WTC11 (cell line): ENCODE results near the gene MSANTD1. TPM values are rescaled to one million over a fixed set of nuclear protein-coding genes. Genes with fewer than 3 reads are reported as not detected.

Experiments used
- ATAC-seq: fragments of 200-7000 bp; cut with Tn5 transposase; 2 replicates; pipeline ENCODE4 v1.10.0; 2021; ENCODE audit warnings: mild to moderate bottlenecking, moderate library complexity
- CTCF ChIA-PET: fragments of 300-600 bp; sonication (Branson Sonifier 250); formaldehyde crosslinking; loops from one replicate; lab custom pipeline; 2021; ENCODE audit warnings: antibody characterized with exemption; lab: Charles Lee
- POLR2A ChIA-PET: fragments of 350-600 bp; sonication (Branson Sonifier 250); formaldehyde crosslinking; loops from one replicate; lab custom pipeline; 2021; ENCODE audit warnings: antibody characterized with exemption; lab: Charles Lee
- DNase-seq: peaks from one replicate; pipeline ENCODE4 v3.0.0; 2021; ENCODE audit warnings: low spot score
- H3K27ac Mint-ChIP-seq: 2 replicates; pipeline ENCODE4 v1.8.0; 2021; ENCODE audit warnings: mixed read lengths
- H3K27me3 Mint-ChIP-seq: 2 replicates; pipeline ENCODE4 v1.8.0; 2021; ENCODE audit warnings: low read depth, mild to moderate bottlenecking, moderate library complexity, mixed read lengths
- H3K36me3 Mint-ChIP-seq: 2 replicates; pipeline ENCODE4 v1.8.0; 2021; ENCODE audit warnings: mixed read lengths
- H3K4me1 Mint-ChIP-seq: 2 replicates; pipeline ENCODE4 v1.8.0; 2022; ENCODE audit warnings: mixed read lengths
- H3K4me3 Mint-ChIP-seq: 2 replicates; pipeline ENCODE4 v1.8.0; 2021; ENCODE audit warnings: mild to moderate bottlenecking, moderate library complexity, mixed read lengths
- H3K9me3 Mint-ChIP-seq: 2 replicates; pipeline ENCODE4 v1.8.0; 2021; ENCODE audit warnings: mixed read lengths
- ETV6 ChIP-seq: sonication (generic); formaldehyde crosslinking; IDR thresholded peaks from 2 replicates; pipeline ENCODE4 v1.8.1; 2022; ENCODE audit warnings: mild to moderate bottlenecking, missing genetic modification reagents
- JUN ChIP-seq: sonication (generic); formaldehyde crosslinking; IDR thresholded peaks from 2 replicates; pipeline ENCODE4 v1.8.0; 2023; ENCODE audit warnings: mild to moderate bottlenecking, missing genetic modification reagents
- OVOL2 ChIP-seq: fragments of 250-450 bp; sonication (Bioruptor Pico); IDR thresholded peaks from 2 replicates; pipeline ENCODE4 v1.9.0; 2021; ENCODE audit warnings: mild to moderate bottlenecking, borderline replicate concordance
- PRRX2 ChIP-seq: fragments of 250-450 bp; sonication (Bioruptor Pico); IDR thresholded peaks from 2 replicates; pipeline ENCODE4 v1.8.0; 2021; ENCODE audit warnings: mild to moderate bottlenecking
- TEAD4 ChIP-seq: sonication (generic); formaldehyde crosslinking; IDR thresholded peaks from 2 replicates; pipeline ENCODE4 v1.8.0; 2022; ENCODE audit warnings: mild to moderate bottlenecking, missing genetic modification reagents
- total RNA-seq: library from RNA; stranded (reverse); gene quantifications from 3 replicates; pipeline ENCODE4 v1.2.3, GENCODE V29; 2021
- TF ChIP-seq, protein P1 (sequence below): sonication (generic); formaldehyde crosslinking; IDR thresholded peaks from 2 replicates; pipeline ENCODE4 v1.8.1; 2022; ENCODE audit warnings: mild to moderate bottlenecking, moderate library complexity, missing genetic modification reagents
- TF ChIP-seq, protein P2 (sequence below): sonication (generic); formaldehyde crosslinking; IDR thresholded peaks from 2 replicates; pipeline ENCODE4 v1.8.1; 2023; ENCODE audit warnings: mild to moderate bottlenecking, moderate library complexity, missing genetic modification reagents
- TF ChIP-seq, protein P3 (sequence below): fragments of 250-450 bp; sonication (Bioruptor Pico); IDR thresholded peaks from 2 replicates; pipeline ENCODE4 v1.9.0; 2021; ENCODE audit warnings: mild to moderate bottlenecking, borderline replicate concordance
- TF ChIP-seq, protein P4 (sequence below): sonication (generic); formaldehyde crosslinking; IDR thresholded peaks from 2 replicates; pipeline ENCODE4 v1.8.0; 2023; ENCODE audit warnings: missing genetic modification reagents
- TF ChIP-seq, protein P5 (sequence below): sonication (generic); formaldehyde crosslinking; IDR thresholded peaks from 2 replicates; pipeline ENCODE4 v1.8.1; 2023; ENCODE audit warnings: mild to moderate bottlenecking, missing genetic modification reagents
- TF ChIP-seq, protein P6 (sequence below): sonication (generic); formaldehyde crosslinking; IDR thresholded peaks from 2 replicates; pipeline ENCODE4 v1.8.0; 2022; ENCODE audit warnings: missing genetic modification reagents
- TF ChIP-seq, protein P7 (sequence below): fragments of 250-450 bp; sonication (Bioruptor Pico); IDR thresholded peaks from 2 replicates; pipeline ENCODE4 v2.1.2; 2022; ENCODE audit warnings: mild to moderate bottlenecking, moderate library complexity

The MSANTD1 gene
- total RNA-seq, 1 experiment from 2014 or later: 0.98 TPM

DNA sequence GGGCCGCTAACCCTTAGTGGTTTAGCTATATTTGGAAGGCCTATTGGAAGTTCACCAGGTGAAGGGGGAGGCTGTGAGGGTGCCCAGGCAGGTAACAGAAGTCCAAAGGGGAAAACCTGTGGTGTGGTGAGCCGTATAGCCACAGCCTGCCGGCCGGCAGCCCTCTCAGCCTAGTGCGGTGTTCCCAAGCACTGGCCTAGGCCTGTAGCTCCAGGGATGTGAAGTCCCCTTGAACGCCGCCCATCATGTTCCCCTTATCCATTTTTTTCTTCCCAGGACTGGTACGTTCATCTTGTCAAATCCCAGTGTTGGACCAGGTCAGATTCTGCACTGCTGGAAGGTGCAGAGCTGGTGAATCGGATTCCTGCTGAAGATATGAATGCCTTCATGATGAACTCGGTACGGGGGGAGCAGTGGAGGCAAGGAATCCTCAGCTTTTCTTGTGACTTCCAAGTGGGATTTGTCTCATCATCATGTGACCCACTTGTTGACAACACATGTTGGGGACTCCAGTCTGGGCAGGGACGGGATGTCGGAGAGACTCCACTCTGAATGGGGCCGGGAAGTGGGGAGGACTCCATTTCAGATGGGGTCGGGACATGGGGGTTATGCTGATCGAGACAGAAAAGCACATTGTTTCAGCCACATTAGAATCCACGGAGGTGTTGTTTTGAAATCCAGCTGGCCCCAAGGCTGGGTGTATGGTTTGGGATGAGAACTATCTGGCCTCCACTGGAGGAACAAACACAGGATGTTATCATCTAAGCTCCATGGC lies 39.2 kb upstream of the MSANTD1 start (continued):
- TF ChIP-seq, protein P1, sequence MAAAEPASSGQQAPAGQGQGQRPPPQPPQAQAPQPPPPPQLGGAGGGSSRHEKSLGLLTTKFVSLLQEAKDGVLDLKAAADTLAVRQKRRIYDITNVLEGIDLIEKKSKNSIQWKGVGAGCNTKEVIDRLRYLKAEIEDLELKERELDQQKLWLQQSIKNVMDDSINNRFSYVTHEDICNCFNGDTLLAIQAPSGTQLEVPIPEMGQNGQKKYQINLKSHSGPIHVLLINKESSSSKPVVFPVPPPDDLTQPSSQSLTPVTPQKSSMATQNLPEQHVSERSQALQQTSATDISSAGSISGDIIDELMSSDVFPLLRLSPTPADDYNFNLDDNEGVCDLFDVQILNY (CRISPR knock-in tag): no peak
- TF ChIP-seq OVOL2 (no peak), TEAD4 (CRISPR knock-in tag) (no peak)
- TF ChIP-seq, protein P2, sequence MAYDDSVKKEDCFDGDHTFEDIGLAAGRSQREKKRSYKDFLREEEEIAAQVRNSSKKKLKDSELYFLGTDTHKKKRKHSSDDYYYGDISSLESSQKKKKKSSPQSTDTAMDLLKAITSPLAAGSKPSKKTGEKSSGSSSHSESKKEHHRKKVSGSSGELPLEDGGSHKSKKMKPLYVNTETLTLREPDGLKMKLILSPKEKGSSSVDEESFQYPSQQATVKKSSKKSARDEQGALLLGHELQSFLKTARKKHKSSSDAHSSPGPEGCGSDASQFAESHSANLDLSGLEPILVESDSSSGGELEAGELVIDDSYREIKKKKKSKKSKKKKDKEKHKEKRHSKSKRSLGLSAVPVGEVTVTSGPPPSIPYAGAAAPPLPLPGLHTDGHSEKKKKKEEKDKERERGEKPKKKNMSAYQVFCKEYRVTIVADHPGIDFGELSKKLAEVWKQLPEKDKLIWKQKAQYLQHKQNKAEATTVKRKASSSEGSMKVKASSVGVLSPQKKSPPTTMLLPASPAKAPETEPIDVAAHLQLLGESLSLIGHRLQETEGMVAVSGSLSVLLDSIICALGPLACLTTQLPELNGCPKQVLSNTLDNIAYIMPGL (CRISPR knock-in tag): no peak
- TF ChIP-seq, protein P3, sequence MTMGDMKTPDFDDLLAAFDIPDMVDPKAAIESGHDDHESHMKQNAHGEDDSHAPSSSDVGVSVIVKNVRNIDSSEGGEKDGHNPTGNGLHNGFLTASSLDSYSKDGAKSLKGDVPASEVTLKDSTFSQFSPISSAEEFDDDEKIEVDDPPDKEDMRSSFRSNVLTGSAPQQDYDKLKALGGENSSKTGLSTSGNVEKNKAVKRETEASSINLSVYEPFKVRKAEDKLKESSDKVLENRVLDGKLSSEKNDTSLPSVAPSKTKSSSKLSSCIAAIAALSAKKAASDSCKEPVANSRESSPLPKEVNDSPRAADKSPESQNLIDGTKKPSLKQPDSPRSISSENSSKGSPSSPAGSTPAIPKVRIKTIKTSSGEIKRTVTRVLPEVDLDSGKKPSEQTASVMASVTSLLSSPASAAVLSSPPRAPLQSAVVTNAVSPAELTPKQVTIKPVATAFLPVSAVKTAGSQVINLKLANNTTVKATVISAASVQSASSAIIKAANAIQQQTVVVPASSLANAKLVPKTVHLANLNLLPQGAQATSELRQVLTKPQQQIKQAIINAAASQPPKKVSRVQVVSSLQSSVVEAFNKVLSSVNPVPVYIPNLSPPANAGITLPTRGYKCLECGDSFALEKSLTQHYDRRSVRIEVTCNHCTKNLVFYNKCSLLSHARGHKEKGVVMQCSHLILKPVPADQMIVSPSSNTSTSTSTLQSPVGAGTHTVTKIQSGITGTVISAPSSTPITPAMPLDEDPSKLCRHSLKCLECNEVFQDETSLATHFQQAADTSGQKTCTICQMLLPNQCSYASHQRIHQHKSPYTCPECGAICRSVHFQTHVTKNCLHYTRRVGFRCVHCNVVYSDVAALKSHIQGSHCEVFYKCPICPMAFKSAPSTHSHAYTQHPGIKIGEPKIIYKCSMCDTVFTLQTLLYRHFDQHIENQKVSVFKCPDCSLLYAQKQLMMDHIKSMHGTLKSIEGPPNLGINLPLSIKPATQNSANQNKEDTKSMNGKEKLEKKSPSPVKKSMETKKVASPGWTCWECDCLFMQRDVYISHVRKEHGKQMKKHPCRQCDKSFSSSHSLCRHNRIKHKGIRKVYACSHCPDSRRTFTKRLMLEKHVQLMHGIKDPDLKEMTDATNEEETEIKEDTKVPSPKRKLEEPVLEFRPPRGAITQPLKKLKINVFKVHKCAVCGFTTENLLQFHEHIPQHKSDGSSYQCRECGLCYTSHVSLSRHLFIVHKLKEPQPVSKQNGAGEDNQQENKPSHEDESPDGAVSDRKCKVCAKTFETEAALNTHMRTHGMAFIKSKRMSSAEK (CRISPR knock-in tag): no peak
- TF ChIP-seq, all 79 proteins: peak for 0

DNA sequence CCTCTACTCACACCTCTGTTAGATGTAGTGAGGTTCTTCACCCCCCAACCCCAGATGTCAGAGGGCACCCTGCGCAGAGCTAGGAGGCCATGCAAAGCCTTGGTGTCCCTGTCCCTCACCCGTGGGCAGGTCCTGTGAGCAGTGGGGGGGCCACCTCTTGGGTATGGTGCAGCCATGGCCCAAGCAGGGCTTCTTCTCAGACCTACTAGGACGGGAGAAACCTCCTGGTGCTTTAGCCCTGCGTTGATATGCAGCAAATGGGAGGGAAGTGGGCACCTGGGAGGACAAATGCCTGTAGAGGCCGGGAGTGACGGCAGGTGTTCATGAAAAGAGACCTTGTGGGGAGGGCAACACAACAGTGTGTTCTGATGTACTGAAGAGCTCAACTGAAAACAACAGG lies 38.5 kb upstream of the MSANTD1 start:
- H3K27ac Mint-ChIP-seq: no peak overlapping the region
- TF ChIP-seq, protein P3 (CRISPR knock-in tag): no peak
- TF ChIP-seq PRRX2 (no peak), JUN (CRISPR knock-in tag) (no peak), ETV6 (CRISPR knock-in tag) (no peak)
- TF ChIP-seq, protein P4, sequence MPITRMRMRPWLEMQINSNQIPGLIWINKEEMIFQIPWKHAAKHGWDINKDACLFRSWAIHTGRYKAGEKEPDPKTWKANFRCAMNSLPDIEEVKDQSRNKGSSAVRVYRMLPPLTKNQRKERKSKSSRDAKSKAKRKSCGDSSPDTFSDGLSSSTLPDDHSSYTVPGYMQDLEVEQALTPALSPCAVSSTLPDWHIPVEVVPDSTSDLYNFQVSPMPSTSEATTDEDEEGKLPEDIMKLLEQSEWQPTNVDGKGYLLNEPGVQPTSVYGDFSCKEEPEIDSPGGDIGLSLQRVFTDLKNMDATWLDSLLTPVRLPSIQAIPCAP (CRISPR knock-in tag): no peak
- TF ChIP-seq, protein P5, sequence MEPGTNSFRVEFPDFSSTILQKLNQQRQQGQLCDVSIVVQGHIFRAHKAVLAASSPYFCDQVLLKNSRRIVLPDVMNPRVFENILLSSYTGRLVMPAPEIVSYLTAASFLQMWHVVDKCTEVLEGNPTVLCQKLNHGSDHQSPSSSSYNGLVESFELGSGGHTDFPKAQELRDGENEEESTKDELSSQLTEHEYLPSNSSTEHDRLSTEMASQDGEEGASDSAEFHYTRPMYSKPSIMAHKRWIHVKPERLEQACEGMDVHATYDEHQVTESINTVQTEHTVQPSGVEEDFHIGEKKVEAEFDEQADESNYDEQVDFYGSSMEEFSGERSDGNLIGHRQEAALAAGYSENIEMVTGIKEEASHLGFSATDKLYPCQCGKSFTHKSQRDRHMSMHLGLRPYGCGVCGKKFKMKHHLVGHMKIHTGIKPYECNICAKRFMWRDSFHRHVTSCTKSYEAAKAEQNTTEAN: no peak
- TF ChIP-seq, protein P6, sequence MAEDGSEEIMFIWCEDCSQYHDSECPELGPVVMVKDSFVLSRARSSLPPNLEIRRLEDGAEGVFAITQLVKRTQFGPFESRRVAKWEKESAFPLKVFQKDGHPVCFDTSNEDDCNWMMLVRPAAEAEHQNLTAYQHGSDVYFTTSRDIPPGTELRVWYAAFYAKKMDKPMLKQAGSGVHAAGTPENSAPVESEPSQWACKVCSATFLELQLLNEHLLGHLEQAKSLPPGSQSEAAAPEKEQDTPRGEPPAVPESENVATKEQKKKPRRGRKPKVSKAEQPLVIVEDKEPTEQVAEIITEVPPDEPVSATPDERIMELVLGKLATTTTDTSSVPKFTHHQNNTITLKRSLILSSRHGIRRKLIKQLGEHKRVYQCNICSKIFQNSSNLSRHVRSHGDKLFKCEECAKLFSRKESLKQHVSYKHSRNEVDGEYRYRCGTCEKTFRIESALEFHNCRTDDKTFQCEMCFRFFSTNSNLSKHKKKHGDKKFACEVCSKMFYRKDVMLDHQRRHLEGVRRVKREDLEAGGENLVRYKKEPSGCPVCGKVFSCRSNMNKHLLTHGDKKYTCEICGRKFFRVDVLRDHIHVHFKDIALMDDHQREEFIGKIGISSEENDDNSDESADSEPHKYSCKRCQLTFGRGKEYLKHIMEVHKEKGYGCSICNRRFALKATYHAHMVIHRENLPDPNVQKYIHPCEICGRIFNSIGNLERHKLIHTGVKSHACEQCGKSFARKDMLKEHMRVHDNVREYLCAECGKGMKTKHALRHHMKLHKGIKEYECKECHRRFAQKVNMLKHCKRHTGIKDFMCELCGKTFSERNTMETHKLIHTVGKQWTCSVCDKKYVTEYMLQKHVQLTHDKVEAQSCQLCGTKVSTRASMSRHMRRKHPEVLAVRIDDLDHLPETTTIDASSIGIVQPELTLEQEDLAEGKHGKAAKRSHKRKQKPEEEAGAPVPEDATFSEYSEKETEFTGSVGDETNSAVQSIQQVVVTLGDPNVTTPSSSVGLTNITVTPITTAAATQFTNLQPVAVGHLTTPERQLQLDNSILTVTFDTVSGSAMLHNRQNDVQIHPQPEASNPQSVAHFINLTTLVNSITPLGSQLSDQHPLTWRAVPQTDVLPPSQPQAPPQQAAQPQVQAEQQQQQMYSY (CRISPR knock-in tag): no peak
- TF ChIP-seq, protein P7, sequence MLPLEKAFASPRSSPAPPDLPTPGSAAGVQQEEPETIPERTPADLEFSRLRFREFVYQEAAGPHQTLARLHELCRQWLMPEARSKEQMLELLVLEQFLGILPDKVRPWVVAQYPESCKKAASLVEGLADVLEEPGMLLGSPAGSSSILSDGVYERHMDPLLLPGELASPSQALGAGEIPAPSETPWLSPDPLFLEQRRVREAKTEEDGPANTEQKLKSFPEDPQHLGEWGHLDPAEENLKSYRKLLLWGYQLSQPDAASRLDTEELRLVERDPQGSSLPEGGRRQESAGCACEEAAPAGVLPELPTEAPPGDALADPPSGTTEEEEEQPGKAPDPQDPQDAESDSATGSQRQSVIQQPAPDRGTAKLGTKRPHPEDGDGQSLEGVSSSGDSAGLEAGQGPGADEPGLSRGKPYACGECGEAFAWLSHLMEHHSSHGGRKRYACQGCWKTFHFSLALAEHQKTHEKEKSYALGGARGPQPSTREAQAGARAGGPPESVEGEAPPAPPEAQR (CRISPR knock-in tag): no peak
- DNase-seq (no peak), ATAC-seq (no peak)
- no peaks in the 10 kb centered on the region for H3K4me1 Mint-ChIP-seq
- no peaks in the 10 kb centered on the region for H3K27me3 Mint-ChIP-seq
- POLR2A ChIA-PET: no interaction called here
- CTCF ChIA-PET: no interaction called here
- H3K9me3 Mint-ChIP-seq: no peaks in the 10 kb centered on the region
- no peak overlapping the region for H3K4me3 Mint-ChIP-seq
- H3K36me3 Mint-ChIP-seq: peaks cover 77% of the 10 kb centered on the region
